ENCODE measurements around the gene ENOX2.

ENOX2 gene

DNA sequence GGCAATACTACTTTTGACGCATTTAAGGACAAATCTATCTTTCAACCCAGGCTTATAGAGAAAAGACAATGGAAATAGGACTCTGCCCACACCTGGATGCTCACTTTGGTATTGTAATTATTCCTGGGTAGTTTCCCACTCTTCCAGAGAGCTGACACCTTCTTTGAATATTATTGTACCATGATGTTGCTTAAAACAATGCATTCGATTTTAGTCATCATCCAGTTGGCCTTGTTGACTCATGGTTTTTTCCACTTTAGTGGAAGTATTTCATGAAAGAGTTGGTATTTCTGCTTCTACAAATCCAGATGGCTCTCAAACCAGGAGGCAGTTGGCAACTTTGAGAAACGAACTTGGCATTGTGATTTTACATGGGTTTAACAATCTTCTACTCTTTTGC is 124.2 kb downstream of the ENOX2 start:
- peaks cover 9% of the 10 kb centered on the region for H3K4me1 Mint-ChIP-seq
- no peaks in the 10 kb centered on the region for H3K27me3 Mint-ChIP-seq
- H3K9me3 Mint-ChIP-seq = peaks cover 2% of the 10 kb centered on the region
- H3K27ac Mint-ChIP-seq = no peak overlapping the region
- no peak for DNase-seq (ENCODE audit: low spot score in 2 of 2)
- no peak for ATAC-seq (ENCODE audit: low read depth)
- H3K36me3 Mint-ChIP-seq = peaks cover 8% of the 10 kb centered on the region
- no peak overlapping the region for H3K4me3 Mint-ChIP-seq

DNA sequence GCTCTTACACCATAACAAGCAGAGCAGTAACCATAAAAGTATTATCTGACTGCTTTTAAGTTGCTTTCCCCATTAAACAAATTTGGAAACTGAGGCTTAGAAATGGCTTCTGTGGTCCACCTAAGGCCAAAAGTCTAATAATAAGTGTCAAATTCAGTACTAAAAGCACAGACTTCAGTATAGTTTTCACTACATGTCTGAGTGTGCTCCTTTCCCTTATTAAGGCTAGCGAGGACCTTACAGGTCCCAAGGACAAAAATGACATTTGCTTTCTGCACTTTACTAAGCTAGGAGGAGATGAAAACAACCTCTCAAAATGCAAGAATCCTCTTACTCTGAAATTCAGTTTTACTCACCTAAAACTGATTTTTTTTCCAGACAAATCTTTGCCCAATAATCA is 127.2 kb downstream of the ENOX2 start:
- Mint-ChIP-seq H3K9me3 (peaks cover 2% of the 10 kb centered on the region), H3K27ac (no peak overlapping the region), H3K27me3 (no peaks in the 10 kb centered on the region), H3K4me1 (peaks cover 6% of the 10 kb centered on the region), H3K36me3 (peaks cover 9% of the 10 kb centered on the region), H3K4me3 (no peak overlapping the region)
- DNase-seq (ENCODE audit: low spot score in 2 of 2) (no peak), ATAC-seq (ENCODE audit: low read depth) (no peak)

DNA sequence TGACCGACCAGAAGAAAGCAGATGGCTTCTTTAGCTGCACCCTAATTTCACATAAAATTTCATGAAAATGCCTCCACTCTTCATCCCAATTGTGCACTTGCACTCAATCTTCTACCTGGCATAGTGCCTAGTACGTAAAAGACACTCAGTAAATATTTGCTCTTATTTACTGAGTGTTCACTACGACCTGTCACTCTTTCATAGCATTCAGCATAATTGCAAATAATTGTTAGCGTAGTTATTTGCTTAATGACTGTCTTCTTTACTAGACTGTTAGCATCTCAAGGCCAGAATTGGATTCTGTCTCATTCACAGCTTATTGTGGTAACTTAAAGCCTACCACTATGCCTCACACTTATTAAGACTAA is 130.2 kb downstream of the ENOX2 start:
- ATAC-seq (ENCODE audit: low read depth) (no peak), DNase-seq (ENCODE audit: low spot score in 2 of 2) (no peak)
- peaks cover 2% of the 10 kb centered on the region for H3K36me3 Mint-ChIP-seq
- no peak overlapping the region for H3K4me3 Mint-ChIP-seq
- H3K27me3 Mint-ChIP-seq = no peaks in the 10 kb centered on the region
- no peak overlapping the region for H3K27ac Mint-ChIP-seq
- no peaks in the 10 kb centered on the region for H3K9me3 Mint-ChIP-seq
- no peaks in the 10 kb centered on the region for H3K4me1 Mint-ChIP-seq

DNA sequence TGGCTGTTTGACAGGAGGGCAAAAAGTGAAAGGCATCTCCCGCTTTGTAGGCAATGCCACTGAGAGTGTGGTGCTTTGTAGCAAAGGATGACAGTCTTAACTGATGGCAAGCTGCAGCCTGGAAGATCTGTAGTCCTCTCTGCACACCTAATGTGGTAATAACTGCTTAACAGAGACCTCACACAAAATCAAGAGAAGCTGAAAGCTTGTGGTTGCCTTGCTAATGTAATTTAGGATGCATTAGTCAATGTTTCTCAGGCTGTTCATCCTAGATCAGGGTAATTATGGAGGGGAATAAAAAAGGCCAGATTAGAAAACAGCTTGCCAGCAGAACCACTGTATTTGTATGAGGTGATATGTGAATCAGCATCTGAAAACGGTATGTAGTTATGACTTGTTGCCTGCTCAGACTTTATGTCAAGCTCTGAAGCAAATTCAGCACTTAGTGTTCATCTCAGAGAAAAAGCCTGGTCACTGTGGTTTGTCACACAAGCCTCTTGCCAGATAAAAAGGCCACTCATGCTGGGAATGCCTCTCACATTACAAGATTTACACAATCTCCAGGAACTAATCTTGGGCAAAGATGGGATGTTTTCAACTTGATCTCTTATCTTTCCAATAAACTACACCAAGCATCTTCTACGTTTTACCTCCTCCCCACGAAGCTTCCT is 130.8 kb downstream of the ENOX2 start:
- no peak overlapping the region for H3K4me3 Mint-ChIP-seq
- H3K36me3 Mint-ChIP-seq = peaks cover 6% of the 10 kb centered on the region
- no peaks in the 10 kb centered on the region for H3K9me3 Mint-ChIP-seq
- H3K4me1 Mint-ChIP-seq = no peaks in the 10 kb centered on the region
- ATAC-seq (ENCODE audit: low read depth) (no peak), DNase-seq (ENCODE audit: low spot score in 2 of 2) (no peak)
- H3K27me3 Mint-ChIP-seq = no peaks in the 10 kb centered on the region
- H3K27ac Mint-ChIP-seq = no peak overlapping the region

DNA sequence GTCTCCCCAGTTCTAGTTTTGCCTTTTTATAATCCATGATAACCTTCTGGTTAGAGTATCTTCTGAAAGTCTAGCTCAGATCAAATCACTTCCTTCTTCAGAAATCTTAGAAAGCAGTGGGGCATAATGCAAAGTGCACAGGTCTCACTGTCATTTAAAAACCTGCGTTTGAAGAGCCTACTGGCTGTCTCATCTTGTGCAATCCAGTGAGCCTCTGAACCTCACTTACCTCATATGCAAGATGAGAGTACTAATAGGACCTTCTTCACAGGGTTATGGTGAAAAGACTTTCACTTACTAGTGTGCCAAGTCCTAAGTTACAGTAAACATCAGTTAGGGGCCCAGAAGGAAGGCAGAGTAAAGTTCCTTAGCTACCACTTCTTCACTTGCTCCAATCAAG is 131.4 kb downstream of the ENOX2 start:
- no peaks in the 10 kb centered on the region for H3K9me3 Mint-ChIP-seq
- no peaks in the 10 kb centered on the region for H3K4me1 Mint-ChIP-seq
- DNase-seq (ENCODE audit: low spot score in 2 of 2) (no peak), ATAC-seq (ENCODE audit: low read depth) (no peak)
- no peak overlapping the region for H3K4me3 Mint-ChIP-seq
- H3K27ac Mint-ChIP-seq = no peak overlapping the region
- H3K36me3 Mint-ChIP-seq = peaks cover 6% of the 10 kb centered on the region
- no peaks in the 10 kb centered on the region for H3K27me3 Mint-ChIP-seq

DNA sequence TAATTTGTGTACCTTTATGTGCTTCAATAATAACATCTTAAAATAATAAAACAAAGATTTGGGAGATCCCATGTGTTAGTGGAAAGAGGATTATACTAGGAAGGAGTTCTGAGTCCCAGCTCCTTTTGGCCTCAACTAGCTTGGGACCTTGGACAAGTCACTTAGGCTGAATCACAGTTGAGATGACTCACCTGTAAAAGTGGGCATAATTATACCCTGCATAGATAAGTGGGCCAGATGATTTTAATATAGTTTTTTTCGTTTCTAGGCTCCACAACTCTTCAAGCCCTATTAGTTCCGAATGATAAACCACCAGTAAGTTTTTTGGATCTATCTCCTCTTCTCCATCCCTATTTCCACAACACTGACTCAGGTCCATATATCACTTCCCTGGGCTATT is 131.8 kb downstream of the ENOX2 start:
- H3K27me3 Mint-ChIP-seq = no peaks in the 10 kb centered on the region
- ATAC-seq (ENCODE audit: low read depth) (no peak), DNase-seq (ENCODE audit: low spot score in 2 of 2) (no peak)
- no peaks in the 10 kb centered on the region for H3K4me1 Mint-ChIP-seq
- no peak overlapping the region for H3K4me3 Mint-ChIP-seq
- no peaks in the 10 kb centered on the region for H3K9me3 Mint-ChIP-seq
- no peak overlapping the region for H3K27ac Mint-ChIP-seq
- H3K36me3 Mint-ChIP-seq = peaks cover 6% of the 10 kb centered on the region

DNA sequence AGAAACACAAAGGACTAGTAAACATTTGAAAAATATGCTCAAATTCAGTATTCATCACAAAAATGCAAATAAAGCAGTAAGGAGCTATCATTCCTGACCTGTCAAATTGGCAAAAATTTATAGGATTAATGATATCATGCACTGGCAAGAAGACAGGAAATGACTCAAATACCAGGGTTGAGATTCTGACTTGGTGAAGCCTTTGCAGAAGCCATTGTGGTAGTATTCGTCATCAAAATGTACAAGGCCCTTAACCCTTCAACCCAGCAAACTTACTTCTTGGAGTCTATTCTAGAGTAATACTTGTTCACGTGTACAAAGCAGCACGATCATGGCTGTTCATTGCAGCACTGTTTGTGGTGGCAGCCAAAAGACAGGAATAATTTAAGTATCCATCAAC is 132.4 kb downstream of the ENOX2 start:
- Mint-ChIP-seq H3K36me3 (peaks cover 6% of the 10 kb centered on the region), H3K27me3 (no peaks in the 10 kb centered on the region), H3K4me1 (no peaks in the 10 kb centered on the region), H3K4me3 (no peak overlapping the region), H3K27ac (no peak overlapping the region), H3K9me3 (no peaks in the 10 kb centered on the region)
- ATAC-seq (ENCODE audit: low read depth) (no peak), DNase-seq (ENCODE audit: low spot score in 2 of 2) (no peak)

DNA sequence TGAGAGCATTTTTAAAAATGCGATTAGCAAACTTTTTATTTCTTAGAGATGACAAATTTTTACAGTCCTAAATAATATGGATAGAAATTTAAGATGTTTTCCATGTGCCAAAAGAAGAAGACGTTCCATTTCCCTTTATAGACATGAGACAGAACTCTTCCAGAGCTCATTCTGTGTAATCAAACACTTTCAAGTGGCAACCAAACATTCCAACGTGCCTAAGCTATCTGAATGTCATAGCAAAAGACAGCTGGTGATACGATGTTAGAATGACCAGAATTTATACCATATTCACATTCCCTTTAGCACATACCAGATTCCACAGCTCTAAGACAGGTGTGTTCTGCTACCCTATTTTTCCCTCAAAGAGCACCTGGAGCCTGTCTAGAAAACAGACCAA is 133.2 kb downstream of the ENOX2 start:
- Mint-ChIP-seq H3K36me3 (peaks cover 6% of the 10 kb centered on the region), H3K27ac (no peak overlapping the region), H3K4me3 (no peak overlapping the region), H3K9me3 (no peaks in the 10 kb centered on the region), H3K27me3 (no peaks in the 10 kb centered on the region), H3K4me1 (no peaks in the 10 kb centered on the region)
- ATAC-seq (ENCODE audit: low read depth) (no peak), DNase-seq (ENCODE audit: low spot score in 2 of 2) (no peak)

DNA sequence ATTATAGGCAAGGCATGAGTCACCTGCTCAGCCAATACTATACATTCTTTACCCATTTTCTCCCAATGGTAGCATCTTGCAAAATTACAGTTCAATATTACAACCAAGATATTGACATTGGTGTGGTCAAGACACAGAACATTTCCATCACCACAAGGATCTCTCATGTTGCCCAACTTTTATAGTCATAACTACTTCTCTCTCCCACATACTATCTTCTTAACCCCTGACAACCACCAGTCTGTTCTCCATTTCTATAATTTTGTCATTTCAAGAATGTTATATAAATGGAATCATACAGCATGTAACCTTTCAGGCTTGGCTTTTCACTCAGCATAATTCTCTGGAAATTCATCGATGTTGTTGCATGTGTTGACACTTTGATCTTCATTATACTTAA is 144.9 kb downstream of the ENOX2 start:
- Mint-ChIP-seq H3K9me3 (no peaks in the 10 kb centered on the region), H3K4me1 (no peaks in the 10 kb centered on the region), H3K27me3 (no peaks in the 10 kb centered on the region), H3K36me3 (peaks cover 13% of the 10 kb centered on the region), H3K4me3 (no peak overlapping the region), H3K27ac (no peak overlapping the region)
- no peak for ATAC-seq (ENCODE audit: low read depth)
- DNase-seq (ENCODE audit: low spot score in 2 of 2) = no peak

DNA sequence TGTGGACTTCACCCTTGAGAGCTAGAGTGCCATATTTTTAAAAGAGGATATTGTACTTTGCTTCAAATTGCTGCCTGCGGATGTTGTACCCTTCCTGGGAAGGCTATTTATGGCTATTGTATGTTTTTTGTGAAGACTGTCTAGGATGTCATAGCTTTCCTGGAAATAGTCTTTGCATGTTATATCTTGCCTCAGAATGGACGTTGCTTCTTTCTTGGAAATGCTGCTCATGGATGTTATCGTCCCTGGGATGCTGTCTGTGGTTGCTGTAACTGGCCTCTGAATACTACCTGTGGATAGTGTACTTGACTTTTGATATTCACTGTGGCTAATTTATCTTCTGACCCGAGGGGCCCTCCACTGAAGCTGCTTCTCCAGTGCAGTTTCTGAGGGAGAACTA is 146.8 kb downstream of the ENOX2 start:
- no peak for ATAC-seq (ENCODE audit: low read depth)
- no peak for DNase-seq (ENCODE audit: low spot score in 2 of 2)
- peaks cover 11% of the 10 kb centered on the region for H3K36me3 Mint-ChIP-seq
- H3K9me3 Mint-ChIP-seq = no peaks in the 10 kb centered on the region
- no peak overlapping the region for H3K27ac Mint-ChIP-seq
- H3K4me3 Mint-ChIP-seq = no peak overlapping the region
- H3K27me3 Mint-ChIP-seq = no peaks in the 10 kb centered on the region
- no peaks in the 10 kb centered on the region for H3K4me1 Mint-ChIP-seq

DNA sequence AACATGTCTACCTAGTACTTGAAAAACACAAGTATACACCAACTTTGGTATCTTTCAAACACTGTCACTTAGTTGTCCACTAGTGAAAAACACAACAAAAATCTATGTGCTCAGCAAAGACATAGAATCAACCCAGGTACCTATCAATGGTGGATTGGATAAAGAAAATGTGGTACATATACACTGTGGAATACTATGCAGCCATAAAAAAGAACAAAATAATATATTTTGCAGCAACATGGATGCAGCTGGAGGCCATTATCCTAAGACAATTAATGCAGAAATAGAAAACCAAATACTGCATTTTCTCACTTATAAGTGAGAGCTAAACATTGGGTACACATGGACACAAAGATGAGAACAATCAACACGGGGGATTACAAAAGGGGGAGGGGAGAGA is 148.7 kb downstream of the ENOX2 start:
- Mint-ChIP-seq H3K27ac (no peak overlapping the region), H3K27me3 (no peaks in the 10 kb centered on the region), H3K4me3 (no peak overlapping the region), H3K36me3 (peaks cover 9% of the 10 kb centered on the region), H3K4me1 (no peaks in the 10 kb centered on the region), H3K9me3 (no peaks in the 10 kb centered on the region)
- DNase-seq (ENCODE audit: low spot score in 2 of 2) (no peak), ATAC-seq (ENCODE audit: low read depth) (no peak)

DNA sequence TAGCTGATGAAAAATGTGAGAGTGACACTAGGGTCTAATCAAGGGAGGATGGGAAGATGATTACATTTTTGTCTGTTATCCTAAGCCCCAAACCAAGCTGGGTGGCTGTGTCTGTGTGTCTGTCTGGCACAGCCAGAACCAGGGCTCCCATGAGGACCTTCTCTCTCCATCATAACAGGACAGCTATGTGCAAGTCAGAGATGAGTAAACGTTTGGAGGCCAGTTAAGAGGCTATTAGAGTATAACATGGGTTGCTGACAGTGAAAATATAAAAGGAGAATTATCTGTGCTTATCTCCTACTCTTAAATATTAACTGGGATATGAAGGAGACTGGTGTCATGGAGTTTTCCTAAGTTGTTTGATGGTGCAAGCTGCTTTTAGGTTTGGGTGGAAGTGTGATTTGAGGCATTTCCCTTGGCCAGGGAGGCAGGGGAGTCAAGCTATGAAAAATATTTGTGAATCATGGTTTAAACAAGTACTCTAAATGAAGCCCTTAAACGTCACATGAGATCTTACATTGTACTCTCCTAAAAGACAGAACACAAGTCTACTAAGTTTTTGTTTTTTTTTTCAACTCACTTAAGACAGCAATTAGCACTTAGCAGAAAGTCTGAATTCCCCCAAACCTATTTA is 156.2 kb downstream of the ENOX2 start:
- Mint-ChIP-seq H3K4me1 (no peaks in the 10 kb centered on the region), H3K27me3 (no peaks in the 10 kb centered on the region), H3K9me3 (no peaks in the 10 kb centered on the region), H3K27ac (peak overlapping the region; percentile 6), H3K4me3 (no peak overlapping the region), H3K36me3 (no peaks in the 10 kb centered on the region)
- no peak for ATAC-seq (ENCODE audit: low read depth)
- no peak for DNase-seq (ENCODE audit: low spot score in 2 of 2)

DNA sequence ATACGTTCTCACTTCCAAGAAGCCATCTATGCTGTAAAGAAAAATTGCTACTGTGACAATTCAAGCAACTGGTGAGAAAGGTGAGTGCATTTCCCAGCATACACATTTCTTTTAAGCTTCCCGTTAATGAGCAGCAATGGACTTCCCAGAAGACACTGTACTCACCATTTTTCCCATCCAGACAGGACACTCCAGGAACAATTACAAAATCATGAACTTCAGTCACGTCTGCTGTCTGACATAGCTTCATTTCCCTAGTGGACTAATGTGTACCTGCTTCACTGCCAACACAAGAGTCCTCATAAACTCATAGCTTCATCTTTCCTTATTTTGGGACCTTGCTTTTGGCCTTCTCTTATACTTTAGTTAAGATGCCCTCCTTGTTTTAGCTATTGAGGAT is 156.9 kb downstream of the ENOX2 start:
- H3K27ac Mint-ChIP-seq = peak overlapping the region; percentile 6
- H3K36me3 Mint-ChIP-seq = no peaks in the 10 kb centered on the region
- H3K4me3 Mint-ChIP-seq = no peak overlapping the region
- no peak for DNase-seq (ENCODE audit: low spot score in 2 of 2)
- peaks cover 2% of the 10 kb centered on the region for H3K4me1 Mint-ChIP-seq
- ATAC-seq (ENCODE audit: low read depth) = no peak
- no peaks in the 10 kb centered on the region for H3K9me3 Mint-ChIP-seq
- no peaks in the 10 kb centered on the region for H3K27me3 Mint-ChIP-seq

DNA sequence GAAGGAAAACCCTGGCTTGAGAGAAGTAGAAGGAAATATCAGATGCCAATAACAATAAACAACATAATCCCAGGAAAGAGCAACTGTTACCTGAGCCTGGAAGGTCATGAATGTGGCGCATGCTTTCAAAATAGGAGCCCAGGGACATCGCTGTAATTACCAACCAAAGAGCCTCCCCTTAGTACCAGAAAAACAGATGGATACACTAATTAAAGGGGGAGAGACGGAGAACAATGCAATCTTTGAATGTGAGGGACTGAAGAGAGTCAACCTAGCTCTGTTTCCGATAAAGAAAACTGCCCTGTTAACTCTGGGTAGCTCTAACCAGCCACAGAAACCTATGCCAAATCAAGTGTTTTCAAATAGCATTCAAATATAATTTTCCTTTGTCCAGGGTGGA is 161.4 kb downstream of the ENOX2 start:
- peaks cover 2% of the 10 kb centered on the region for H3K4me1 Mint-ChIP-seq
- no peak overlapping the region for H3K4me3 Mint-ChIP-seq
- H3K9me3 Mint-ChIP-seq = no peaks in the 10 kb centered on the region
- ATAC-seq (ENCODE audit: low read depth) (no peak), DNase-seq (ENCODE audit: low spot score in 2 of 2) (no peak)
- H3K27ac Mint-ChIP-seq = no peak overlapping the region
- H3K27me3 Mint-ChIP-seq = no peaks in the 10 kb centered on the region
- H3K36me3 Mint-ChIP-seq = peaks cover 4% of the 10 kb centered on the region

DNA sequence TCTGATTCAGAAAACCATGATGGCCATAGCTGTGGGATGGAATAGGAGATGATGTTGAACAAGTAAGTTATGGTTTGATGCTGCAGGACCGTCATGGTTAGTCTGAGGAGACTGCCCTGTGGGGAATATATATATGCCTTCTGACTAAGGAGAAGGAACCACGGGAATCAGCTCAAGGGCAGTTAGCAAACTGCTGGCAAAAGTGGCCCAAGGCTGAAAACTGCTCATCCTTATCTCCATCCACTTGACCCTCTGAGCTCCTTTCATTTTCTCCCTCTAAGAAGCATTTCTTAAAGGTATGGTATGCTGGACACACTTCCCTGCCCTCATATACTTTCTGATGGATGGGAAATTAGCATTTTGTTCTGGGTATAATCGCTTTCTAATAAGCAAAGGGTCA is 161.9 kb downstream of the ENOX2 start:
- H3K36me3 Mint-ChIP-seq = peaks cover 4% of the 10 kb centered on the region
- ATAC-seq (ENCODE audit: low read depth) = no peak
- H3K27me3 Mint-ChIP-seq = no peaks in the 10 kb centered on the region
- no peak for DNase-seq (ENCODE audit: low spot score in 2 of 2)
- H3K27ac Mint-ChIP-seq = no peak overlapping the region
- no peaks in the 10 kb centered on the region for H3K9me3 Mint-ChIP-seq
- H3K4me1 Mint-ChIP-seq = peaks cover 2% of the 10 kb centered on the region
- no peak overlapping the region for H3K4me3 Mint-ChIP-seq
